H1 (cell line): ENCODE measurements around the gene EMX1. TPM values are rescaled to one million over a fixed set of nuclear protein-coding genes. Genes with fewer than 3 reads are reported as not detected.

Experiments
- EZH2 ChIP-seq: fragments of 200-600 bp; sonication (generic); IDR thresholded peaks from 2 replicates; pipeline ENCODE4 v1.7.1; 2012; ENCODE audit warnings: low read depth, mild to moderate bottlenecking, moderate library complexity, low read length, inconsistent platforms; ENCODE audit not compliant: severe bottlenecking
- JUND ChIP-seq: IDR thresholded peaks from 2 replicates; pipeline ENCODE4 v1.6.1; 2011; ENCODE audit warnings: mild to moderate bottlenecking, improper control_type of control experiment, low read length
- POLR2A ChIP-seq, 2 experiments: IDR thresholded peaks; 1 replicate in 1 of 2; 2 replicates in 1 of 2; pipeline ENCODE4 v1.6.1; 2011; ENCODE audit warnings: low read depth in 2 of 2, low read length in 2 of 2, mild to moderate bottlenecking in 2 of 2; ENCODE audit errors: control extremely low read depth in 1 of 2
- RXRA ChIP-seq: IDR thresholded peaks from 2 replicates; pipeline ENCODE4 v1.6.1; 2011; ENCODE audit warnings: low read depth, mild to moderate bottlenecking, low read length, moderate library complexity; ENCODE audit not compliant: insufficient read depth
- ZNF274 ChIP-seq: IDR thresholded peaks from 2 replicates; pipeline ENCODE4 v1.7.0; 2012; ENCODE audit warnings: low read length, borderline replicate concordance; ENCODE audit errors: extremely low read depth
- polyA plus RNA-seq, 7 experiments: library from polyadenylated mRNA; depleted of rRNA in 3 of 7; stranded (reverse) in 5 of 7; unstranded in 2 of 7; fragments of >200 nt in 5 of 7; fragments of 200-250 nt in 2 of 7; gene quantifications; 1 replicate in 5 of 7; 2 replicates in 1 of 7; 4 replicates in 1 of 7; pipeline versions ENCODE4 v1.2.1 to v1.2.3, GENCODE V29; 2011 to 2013; ENCODE audit warnings: missing spikeins in 2 of 7, mixed read lengths in 2 of 7
- total RNA-seq: library from RNA; stranded (reverse); fragmentation: NEBNext Ultra II Directional; extraction: Animal tissue kit (Norgen Biotek cat#: 25700); gene quantifications from 2 replicates; pipeline ENCODE4 v1.2.1, GENCODE V29; 2021
- TF ChIP-seq, protein P1 (sequence below): fragments of 300-600 bp; sonication (generic); IDR thresholded peaks from 2 replicates; pipeline ENCODE4 v1.7.1; 2012; ENCODE audit warnings: low read length, moderate library complexity, mild to moderate bottlenecking, inconsistent platforms; ENCODE audit not compliant: insufficient replicate concordance
- TF ChIP-seq, protein P2 (sequence below): IDR thresholded peaks from 2 replicates; pipeline ENCODE4 v1.6.1; 2012; ENCODE audit warnings: inconsistent platforms

Gene EMX1
- total and polyA plus RNA-seq, 2 of the 8 experiments (the other 6 are each of a cell fraction or from before 2014, with no cell fraction given) = 2.4 to 4.9 TPM

DNA sequence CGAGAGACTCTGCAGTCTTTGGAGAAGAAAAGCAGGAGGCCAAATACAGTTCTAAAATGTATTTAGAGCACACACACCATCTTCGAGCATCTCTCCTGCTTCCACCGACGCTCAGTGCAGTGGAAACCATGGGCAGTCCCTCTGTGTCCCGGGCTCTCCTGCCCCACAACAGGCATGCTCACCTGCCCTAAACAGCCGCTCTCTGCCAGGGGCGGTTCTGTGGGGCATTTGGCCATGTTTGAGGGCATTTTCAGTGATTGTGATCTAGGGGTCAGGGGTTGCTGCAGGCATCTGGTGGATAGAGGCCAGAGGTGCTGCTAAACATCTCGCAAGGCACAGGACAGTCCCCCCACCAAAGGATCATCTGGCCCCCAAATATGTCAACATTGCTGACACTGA, 55.8 kb downstream of the EMX1 start (continued):
- TF ChIP-seq, protein P1, sequence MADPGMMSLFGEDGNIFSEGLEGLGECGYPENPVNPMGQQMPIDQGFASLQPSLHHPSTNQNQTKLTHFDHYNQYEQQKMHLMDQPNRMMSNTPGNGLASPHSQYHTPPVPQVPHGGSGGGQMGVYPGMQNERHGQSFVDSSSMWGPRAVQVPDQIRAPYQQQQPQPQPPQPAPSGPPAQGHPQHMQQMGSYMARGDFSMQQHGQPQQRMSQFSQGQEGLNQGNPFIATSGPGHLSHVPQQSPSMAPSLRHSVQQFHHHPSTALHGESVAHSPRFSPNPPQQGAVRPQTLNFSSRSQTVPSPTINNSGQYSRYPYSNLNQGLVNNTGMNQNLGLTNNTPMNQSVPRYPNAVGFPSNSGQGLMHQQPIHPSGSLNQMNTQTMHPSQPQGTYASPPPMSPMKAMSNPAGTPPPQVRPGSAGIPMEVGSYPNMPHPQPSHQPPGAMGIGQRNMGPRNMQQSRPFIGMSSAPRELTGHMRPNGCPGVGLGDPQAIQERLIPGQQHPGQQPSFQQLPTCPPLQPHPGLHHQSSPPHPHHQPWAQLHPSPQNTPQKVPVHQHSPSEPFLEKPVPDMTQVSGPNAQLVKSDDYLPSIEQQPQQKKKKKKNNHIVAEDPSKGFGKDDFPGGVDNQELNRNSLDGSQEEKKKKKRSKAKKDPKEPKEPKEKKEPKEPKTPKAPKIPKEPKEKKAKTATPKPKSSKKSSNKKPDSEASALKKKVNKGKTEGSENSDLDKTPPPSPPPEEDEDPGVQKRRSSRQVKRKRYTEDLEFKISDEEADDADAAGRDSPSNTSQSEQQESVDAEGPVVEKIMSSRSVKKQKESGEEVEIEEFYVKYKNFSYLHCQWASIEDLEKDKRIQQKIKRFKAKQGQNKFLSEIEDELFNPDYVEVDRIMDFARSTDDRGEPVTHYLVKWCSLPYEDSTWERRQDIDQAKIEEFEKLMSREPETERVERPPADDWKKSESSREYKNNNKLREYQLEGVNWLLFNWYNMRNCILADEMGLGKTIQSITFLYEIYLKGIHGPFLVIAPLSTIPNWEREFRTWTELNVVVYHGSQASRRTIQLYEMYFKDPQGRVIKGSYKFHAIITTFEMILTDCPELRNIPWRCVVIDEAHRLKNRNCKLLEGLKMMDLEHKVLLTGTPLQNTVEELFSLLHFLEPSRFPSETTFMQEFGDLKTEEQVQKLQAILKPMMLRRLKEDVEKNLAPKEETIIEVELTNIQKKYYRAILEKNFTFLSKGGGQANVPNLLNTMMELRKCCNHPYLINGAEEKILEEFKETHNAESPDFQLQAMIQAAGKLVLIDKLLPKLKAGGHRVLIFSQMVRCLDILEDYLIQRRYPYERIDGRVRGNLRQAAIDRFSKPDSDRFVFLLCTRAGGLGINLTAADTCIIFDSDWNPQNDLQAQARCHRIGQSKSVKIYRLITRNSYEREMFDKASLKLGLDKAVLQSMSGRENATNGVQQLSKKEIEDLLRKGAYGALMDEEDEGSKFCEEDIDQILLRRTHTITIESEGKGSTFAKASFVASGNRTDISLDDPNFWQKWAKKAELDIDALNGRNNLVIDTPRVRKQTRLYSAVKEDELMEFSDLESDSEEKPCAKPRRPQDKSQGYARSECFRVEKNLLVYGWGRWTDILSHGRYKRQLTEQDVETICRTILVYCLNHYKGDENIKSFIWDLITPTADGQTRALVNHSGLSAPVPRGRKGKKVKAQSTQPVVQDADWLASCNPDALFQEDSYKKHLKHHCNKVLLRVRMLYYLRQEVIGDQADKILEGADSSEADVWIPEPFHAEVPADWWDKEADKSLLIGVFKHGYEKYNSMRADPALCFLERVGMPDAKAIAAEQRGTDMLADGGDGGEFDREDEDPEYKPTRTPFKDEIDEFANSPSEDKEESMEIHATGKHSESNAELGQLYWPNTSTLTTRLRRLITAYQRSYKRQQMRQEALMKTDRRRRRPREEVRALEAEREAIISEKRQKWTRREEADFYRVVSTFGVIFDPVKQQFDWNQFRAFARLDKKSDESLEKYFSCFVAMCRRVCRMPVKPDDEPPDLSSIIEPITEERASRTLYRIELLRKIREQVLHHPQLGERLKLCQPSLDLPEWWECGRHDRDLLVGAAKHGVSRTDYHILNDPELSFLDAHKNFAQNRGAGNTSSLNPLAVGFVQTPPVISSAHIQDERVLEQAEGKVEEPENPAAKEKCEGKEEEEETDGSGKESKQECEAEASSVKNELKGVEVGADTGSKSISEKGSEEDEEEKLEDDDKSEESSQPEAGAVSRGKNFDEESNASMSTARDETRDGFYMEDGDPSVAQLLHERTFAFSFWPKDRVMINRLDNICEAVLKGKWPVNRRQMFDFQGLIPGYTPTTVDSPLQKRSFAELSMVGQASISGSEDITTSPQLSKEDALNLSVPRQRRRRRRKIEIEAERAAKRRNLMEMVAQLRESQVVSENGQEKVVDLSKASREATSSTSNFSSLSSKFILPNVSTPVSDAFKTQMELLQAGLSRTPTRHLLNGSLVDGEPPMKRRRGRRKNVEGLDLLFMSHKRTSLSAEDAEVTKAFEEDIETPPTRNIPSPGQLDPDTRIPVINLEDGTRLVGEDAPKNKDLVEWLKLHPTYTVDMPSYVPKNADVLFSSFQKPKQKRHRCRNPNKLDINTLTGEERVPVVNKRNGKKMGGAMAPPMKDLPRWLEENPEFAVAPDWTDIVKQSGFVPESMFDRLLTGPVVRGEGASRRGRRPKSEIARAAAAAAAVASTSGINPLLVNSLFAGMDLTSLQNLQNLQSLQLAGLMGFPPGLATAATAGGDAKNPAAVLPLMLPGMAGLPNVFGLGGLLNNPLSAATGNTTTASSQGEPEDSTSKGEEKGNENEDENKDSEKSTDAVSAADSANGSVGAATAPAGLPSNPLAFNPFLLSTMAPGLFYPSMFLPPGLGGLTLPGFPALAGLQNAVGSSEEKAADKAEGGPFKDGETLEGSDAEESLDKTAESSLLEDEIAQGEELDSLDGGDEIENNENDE = no peak
- TF ChIP-seq, protein P2, sequence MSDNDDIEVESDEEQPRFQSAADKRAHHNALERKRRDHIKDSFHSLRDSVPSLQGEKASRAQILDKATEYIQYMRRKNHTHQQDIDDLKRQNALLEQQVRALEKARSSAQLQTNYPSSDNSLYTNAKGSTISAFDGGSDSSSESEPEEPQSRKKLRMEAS = no peak
- TF ChIP-seq EZH2 = no peak
- no peak for TF ChIP-seq RXRA
- TF ChIP-seq ZNF274 = no peak
- TF ChIP-seq JUND = no peak
- no peak for TF ChIP-seq POLR2A (IDR thresholded peaks at IDR 0.05; ENCODE audit: control extremely low read depth in 1 of 2, low read depth in 2 of 2, low read length in 2 of 2)
